HG03064 (cell line): ENCODE data around the gene PRAMEF12.
"Not testable (repeated sequence)": the region's sequence is repeated elsewhere in the genome, so short reads cannot be mapped to it uniquely, and the experiment has no call there.

ENCODE experiments used
- ATAC-seq: cut with Tn5 transposase; IDR thresholded peaks from one replicate; pipeline ENCODE4 v1.9.1; 2021; ENCODE audit warnings: low read depth; ENCODE audit not compliant: unreplicated experiment

PRAMEF12 gene

DNA sequence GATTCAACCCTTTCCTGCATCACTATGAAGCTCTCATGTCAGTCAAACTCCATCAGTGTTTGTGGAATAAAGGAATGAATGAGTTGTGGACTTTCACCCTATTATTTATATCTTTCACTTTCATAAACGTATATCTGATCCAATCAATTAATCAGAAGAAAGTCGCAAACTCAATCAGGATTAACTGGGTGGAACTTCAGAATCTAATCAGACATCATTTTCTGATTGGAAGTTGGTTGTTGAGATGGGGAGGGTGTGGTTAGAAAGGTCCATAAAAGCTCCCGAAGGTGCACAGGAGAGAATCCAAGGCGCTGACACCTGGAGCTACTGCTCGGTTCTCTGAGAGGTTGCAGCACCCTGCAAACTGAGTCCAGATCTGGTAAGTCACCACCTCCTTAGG is at the start of gene PRAMEF12:
TSS of gene PRAMEF12 (plus strand) at position 301 of the 400 bp plus-strand sequence. CDS start 1,130 bp downstream, outside the sequence.
- no peak for ATAC-seq

DNA sequence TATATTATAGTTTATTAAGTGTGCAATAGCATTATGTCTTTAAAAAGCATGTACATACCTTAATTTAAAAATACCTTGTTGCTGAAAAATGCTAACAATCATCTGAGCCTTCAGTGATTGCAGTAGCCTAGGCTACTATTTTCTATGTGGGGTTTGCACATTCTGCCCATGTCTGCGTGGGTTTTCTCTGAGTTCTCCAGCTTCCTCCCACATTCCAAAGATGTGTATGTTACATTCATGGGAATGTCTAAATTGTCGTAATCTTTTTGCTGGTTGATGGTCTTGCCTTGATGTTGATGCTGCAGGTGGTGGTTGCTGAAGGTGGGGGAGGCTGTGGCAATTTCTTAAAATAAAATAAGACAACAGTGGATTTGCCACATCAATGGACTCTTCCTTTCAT is 45.1 kb upstream of the PRAMEF12 start:
- no peak for ATAC-seq

- no peak for ATAC-seq
Observed at GRCh38 chr1:12730156-12730555, 43.4 kb upstream of the PRAMEF12 start.

DNA sequence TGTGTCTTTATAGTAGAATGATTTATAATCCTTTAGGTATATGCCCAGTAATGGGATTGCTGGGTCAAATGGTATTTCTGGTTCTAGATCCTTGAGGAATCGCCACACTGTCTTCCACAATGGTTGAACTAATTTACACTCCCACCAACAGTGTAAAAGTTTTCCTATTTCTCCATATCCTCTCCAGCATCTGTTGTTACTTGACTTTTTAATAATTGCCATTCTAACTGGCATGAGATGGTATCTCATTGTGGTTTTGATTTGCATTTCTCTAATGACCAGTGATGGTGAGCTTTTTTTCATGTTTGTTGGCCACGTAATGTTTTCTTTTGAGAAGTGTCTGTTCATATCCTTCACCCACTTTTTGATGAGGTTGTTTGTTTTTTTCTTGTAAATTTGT is 42.5 kb upstream of the PRAMEF12 start:
- not testable (repeated sequence) for ATAC-seq

- no peak for ATAC-seq
Observed at GRCh38 chr1:12734651-12735050, 38.9 kb upstream of the PRAMEF12 start.

DNA sequence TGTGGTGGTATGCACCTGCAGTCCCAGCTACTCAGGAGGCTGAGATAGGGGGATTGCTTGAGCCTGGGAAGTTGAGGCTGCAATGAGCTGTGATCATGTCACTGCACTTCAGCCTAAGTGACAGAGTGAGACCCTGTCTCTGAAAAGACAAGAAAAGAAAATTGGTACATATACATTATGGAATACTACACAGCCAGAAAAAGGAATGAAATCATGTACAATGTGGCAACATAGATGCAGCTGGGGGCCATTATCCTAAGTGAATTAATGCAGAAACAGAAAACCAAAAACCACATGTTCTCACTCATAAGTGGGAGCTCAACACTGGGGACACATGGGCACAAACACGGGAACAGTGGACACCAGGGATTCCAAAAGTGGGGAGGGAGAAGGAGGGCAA is 34.6 kb upstream of the PRAMEF12 start:
- no peak for ATAC-seq

- no peak for ATAC-seq
Observed at GRCh38 chr1:12739613-12740012, 33.9 kb upstream of the PRAMEF12 start.

DNA sequence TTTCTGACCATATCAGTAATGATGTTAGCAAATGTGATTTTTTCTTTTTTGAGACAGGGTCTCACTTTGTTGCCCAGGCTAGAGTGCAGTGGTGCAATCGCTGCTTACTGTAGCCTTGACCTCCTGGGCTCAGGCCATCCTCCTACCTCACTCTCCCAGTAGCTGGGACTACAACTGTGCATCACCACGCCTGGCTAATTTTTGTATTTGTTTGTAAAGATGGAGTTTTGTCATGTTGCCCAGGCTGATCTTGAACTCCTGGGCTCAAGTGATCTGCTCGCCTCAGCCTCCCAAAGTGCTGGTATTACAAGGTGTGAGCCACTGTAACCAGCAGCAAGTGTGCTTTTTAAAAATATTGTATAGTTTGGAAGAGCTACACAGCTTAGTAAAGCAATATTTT is 31.6 kb upstream of the PRAMEF12 start:
- ATAC-seq: no peak

DNA sequence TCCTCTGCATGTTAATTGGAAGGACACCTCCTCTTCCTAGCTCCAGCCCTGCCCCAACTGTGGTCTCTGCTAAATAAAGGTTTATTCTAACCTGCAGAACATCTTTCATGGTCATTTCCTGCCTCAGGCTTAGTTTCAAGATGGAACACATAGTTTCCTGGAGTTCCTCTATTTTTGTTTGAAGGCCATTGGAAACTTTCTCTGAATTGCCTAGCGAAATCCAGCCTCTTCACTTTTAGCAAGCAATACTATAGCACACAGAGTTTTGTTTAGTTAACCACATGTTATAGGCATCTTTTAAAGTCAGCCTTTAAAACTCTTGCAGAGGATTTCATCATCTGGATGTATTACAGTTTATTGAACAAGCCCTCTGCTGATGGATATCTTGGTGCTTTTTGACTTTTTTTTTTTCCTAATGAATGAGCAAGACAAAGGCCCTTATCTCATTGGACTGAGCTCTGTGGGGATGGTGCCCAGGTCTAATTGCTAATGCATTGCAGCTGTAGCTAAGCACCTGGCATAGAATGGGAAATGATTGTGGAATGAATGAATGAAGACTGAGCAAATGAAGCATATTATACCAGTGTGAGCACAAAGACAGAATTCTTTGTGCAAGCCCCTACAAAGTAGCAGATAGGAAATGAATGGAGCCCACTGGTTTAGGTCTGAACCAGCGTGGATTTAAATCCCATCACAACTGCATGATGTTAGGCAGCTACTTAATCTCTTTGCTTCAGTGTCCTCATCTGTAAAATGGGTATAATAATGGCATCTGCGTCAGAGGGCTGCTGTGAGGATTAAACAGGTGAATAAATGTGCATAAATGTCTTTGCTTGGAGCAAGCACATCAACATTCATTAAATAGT is 28.2 kb upstream of the PRAMEF12 start:
- no peak for ATAC-seq

DNA sequence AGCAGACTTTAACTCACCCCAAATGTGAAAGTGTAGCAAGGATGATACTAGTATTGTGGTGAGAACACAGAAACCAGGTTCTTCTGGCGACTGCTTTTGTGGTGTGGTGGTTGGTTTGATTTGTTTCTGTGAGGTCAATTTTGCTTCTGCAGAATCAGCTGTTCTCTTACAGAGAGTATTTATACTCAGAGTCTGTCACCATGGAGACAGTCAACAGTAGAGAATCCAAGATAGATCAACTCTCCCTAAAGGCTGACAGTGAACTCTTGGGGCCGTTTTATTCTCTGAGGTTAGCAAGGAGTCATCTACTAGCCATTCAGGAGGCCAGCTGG is 27.6 kb upstream of the PRAMEF12 start, which contains the start of gene CFAP107:
TSS of gene CFAP107 (plus strand) at position 209 of the 332 bp plus-strand sequence. CDS start 231 bp downstream, outside the sequence.
- no peak for ATAC-seq

- ATAC-seq: no peak
Observed at GRCh38 chr1:12748778-12749355, 24.7 kb upstream of the PRAMEF12 start.

DNA sequence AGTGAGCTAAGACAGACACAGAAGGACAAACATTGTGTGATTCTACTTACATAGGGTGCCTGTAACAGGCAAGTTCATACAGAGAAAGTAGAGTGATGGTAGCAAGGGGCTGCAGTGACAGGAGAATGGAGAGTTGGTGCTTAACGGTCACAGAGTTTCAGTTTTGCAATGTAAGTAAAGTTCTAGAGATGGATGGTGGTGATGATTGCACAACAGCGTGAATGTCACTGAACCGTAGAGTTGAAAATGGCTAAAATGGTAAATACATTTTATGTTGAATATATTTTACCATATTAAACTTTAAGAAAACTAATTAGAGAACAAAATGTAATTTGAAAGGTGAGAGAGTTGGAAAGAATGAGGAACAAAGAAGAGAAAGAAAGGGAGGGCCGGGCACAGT is 18.8 kb upstream of the PRAMEF12 start:
- ATAC-seq: no peak

DNA sequence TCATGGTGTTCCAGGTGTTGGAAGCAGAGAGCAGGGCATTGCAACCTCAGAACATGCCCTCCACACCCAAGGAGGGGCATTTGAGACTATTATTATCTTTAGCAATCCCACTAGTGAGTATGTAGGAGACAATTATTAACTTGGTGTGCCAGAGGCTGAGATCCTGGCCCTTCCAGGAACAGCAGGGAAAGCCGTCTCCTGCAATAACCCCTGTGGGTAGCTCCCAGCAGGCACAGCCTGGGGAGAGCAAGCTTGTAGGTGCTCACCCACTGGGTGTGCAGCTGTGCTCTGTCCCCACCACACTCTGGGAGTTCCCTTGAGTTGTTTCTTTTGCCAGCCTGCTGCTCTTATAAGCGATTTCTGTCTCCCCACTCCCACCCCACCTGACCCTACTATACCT is 17.3 kb upstream of the PRAMEF12 start:
- no peak for ATAC-seq

- ATAC-seq: no peak
Observed at GRCh38 chr1:12756768-12757413, 16.6 kb upstream of the PRAMEF12 start.

DNA sequence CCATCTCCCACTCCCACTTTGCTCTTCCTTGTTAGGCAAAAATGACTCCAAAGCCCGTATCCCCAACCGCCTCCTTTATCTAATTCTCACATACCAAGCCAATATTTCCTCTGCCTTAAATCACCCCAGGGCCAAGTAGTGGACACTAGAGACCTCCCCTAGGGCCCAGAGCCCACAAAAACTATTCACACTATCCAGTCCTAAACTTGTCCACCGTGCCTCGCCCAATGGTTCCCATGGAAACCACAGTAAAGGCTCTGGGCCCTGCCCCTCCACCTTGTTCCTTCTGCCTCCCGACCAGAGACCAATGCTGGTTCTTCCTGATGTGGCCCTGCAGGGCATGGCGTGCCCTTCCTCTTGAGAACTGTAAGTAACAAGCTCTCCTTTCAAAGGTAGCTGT is 15.7 kb upstream of the PRAMEF12 start:
- no peak for ATAC-seq

GRCh38 chr1:12760256-12760795 is 13.2 kb upstream of the PRAMEF12 start:
- ATAC-seq: no peak

DNA sequence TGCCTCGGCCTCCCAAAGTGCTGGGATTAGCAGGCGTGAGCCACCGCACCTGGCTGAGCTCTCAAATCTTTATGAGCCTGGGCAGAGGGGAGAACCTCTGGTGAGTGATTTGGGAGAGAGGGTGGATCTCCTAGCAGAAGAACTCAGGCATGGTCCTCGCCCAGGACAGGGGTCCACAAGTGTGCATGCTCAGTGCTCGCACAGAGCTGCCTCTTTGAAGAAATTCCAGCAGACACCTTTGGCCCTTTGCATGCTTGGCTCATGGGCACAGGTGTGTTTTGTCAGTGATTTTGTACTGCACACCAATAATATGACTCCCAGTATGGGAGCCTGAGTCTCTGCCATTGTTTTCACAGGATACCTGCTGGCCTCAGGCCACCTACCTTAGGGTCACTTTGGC is 11.8 kb upstream of the PRAMEF12 start:
- no peak for ATAC-seq

GRCh38 chr1:12762766-12763165 is 10.8 kb upstream of the PRAMEF12 start:
- no peak for ATAC-seq

- no peak for ATAC-seq
Observed at GRCh38 chr1:12763479-12763878, 10.1 kb upstream of the PRAMEF12 start.

GRCh38 chr1:12764016-12764415 is 9.5 kb upstream of the PRAMEF12 start:
- no peak for ATAC-seq

DNA sequence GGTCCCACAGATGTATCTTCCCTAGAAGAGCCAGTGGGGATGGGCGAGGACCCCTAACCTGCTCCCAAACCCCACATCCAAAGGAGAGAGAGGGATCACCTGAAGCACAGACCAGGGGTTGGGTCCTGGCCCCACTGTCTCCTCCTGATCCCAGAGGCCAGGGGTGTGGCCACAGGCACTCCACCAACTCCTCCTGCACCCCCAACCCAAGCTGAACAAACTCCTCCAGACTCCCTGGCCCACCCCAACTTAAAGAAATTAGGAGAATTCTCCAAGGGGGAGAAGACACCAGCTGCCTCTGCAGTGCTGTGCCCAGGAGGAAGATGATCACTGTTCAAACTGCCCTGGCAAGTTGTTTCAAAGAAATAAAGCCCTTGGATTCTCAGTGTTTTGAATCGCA is 4.5 kb upstream of the PRAMEF12 start:
- ATAC-seq: no peak
